ENCODE data around the gene ANAPC2.

- TF ChIP-seq, protein P1, sequence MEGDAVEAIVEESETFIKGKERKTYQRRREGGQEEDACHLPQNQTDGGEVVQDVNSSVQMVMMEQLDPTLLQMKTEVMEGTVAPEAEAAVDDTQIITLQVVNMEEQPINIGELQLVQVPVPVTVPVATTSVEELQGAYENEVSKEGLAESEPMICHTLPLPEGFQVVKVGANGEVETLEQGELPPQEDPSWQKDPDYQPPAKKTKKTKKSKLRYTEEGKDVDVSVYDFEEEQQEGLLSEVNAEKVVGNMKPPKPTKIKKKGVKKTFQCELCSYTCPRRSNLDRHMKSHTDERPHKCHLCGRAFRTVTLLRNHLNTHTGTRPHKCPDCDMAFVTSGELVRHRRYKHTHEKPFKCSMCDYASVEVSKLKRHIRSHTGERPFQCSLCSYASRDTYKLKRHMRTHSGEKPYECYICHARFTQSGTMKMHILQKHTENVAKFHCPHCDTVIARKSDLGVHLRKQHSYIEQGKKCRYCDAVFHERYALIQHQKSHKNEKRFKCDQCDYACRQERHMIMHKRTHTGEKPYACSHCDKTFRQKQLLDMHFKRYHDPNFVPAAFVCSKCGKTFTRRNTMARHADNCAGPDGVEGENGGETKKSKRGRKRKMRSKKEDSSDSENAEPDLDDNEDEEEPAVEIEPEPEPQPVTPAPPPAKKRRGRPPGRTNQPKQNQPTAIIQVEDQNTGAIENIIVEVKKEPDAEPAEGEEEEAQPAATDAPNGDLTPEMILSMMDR (IDR thresholded peaks at IDR 0.05) = no peak
- no peak for TF ChIP-seq POLR2AphosphoS5 (IDR thresholded peaks at IDR 0.05; ENCODE audit: low read depth, low read length)
Observed at GRCh38 chr9:137182836-137183235, 5.5 kb downstream of the ANAPC2 start.

All from Panc1 (cell line).